HepG2 (cell line): Measurements from ENCODE around the gene SLC4A5. TPM values are rescaled to one million over a fixed set of nuclear protein-coding genes. Genes with fewer than 3 reads are reported as not detected.

Experiments used
- BCL6 ChIP-seq: IDR thresholded peaks from 2 replicates; pipeline ENCODE4 v1.6.1; 2016; ENCODE audit warnings: missing genetic modification reagents, missing compliant biosample characterization
- BORCS8-MEF2B ChIP-seq: sonication (generic); formaldehyde crosslinking; IDR thresholded peaks from 2 replicates; pipeline ENCODE4 v1.8.0; 2022; ENCODE audit warnings: mild to moderate bottlenecking, missing genetic modification reagents
- ELF3 ChIP-seq: IDR thresholded peaks from 2 replicates; pipeline ENCODE4 v1.6.1; 2016; ENCODE audit warnings: missing genetic modification reagents, missing compliant biosample characterization
- EP300 ChIP-seq, 3 experiments: sonication (generic) in 1 of 3; formaldehyde crosslinking in 1 of 3; IDR thresholded peaks; 2 replicates each; pipeline versions ENCODE4 v1.5.1 to v1.6.1; 2011 to 2020; ENCODE audit warnings: low read depth in 2 of 3, low read length in 2 of 3, borderline replicate concordance in 1 of 3, improper control_type of control experiment in 1 of 3, mild to moderate bottlenecking in 1 of 3, missing genetic modification reagents in 1 of 3, moderate library complexity in 1 of 3
- FOSL1 ChIP-seq: sonication (generic); formaldehyde crosslinking; IDR thresholded peaks from 2 replicates; pipeline ENCODE4 v1.9.0; 2021; ENCODE audit warnings: missing genetic modification reagents, borderline replicate concordance
- FOXA1 ChIP-seq, 2 experiments: fragments of 450-650 bp in 1 of 2; sonication (generic) in 1 of 2; formaldehyde crosslinking in 1 of 2; IDR thresholded peaks; 2 replicates each; pipeline versions ENCODE4 v1.4.0 to v1.6.1; 2016 to 2020; ENCODE audit warnings: missing genetic modification reagents in 1 of 2
- HMG20A ChIP-seq: IDR thresholded peaks from 2 replicates; pipeline ENCODE4 v1.6.1; 2016; ENCODE audit warnings: borderline replicate concordance
- HMG20B ChIP-seq: conservative IDR thresholded peaks from 2 replicates; pipeline ENCODE4 v1.6.1; 2016; ENCODE audit warnings: missing genetic modification reagents, missing compliant biosample characterization
- HNF4A ChIP-seq: sonication (generic); formaldehyde crosslinking; IDR thresholded peaks from 2 replicates; pipeline ENCODE4 v1.4.0; 2020; ENCODE audit warnings: missing genetic modification reagents
- JUND ChIP-seq: sonication (generic); formaldehyde crosslinking; IDR thresholded peaks from 2 replicates; pipeline ENCODE4 v1.8.0; 2022; ENCODE audit warnings: mild to moderate bottlenecking, missing genetic modification reagents
- KDM4B ChIP-seq: sonication (generic); formaldehyde crosslinking; IDR thresholded peaks from 2 replicates; pipeline ENCODE4 v1.4.0; 2020; ENCODE audit warnings: missing genetic modification reagents
- LCORL ChIP-seq, 2 experiments: fragments of 450-650 bp in 1 of 2; sonication (generic) in 1 of 2; formaldehyde crosslinking in 1 of 2; IDR thresholded peaks; 2 replicates each; pipeline versions ENCODE4 v1.5.0 to v1.6.1; 2017 to 2020; ENCODE audit warnings: antibody characterized with exemption in 1 of 2, missing genetic modification reagents in 1 of 2
- NR2F2 ChIP-seq: IDR thresholded peaks from 2 replicates; pipeline ENCODE4 v1.6.1; 2012; ENCODE audit warnings: low read depth, inconsistent platforms, borderline replicate concordance
- POGZ ChIP-seq: sonication (generic); formaldehyde crosslinking; IDR thresholded peaks from 2 replicates; pipeline ENCODE4 v1.4.0; 2020; ENCODE audit warnings: mild to moderate bottlenecking, missing genetic modification reagents
- RXRA ChIP-seq: sonication (generic); formaldehyde crosslinking; IDR thresholded peaks from 2 replicates; pipeline ENCODE4 v1.5.1; 2020; ENCODE audit warnings: missing genetic modification reagents
- SALL1 ChIP-seq: sonication (generic); formaldehyde crosslinking; IDR thresholded peaks from 2 replicates; pipeline ENCODE4 v1.8.0; 2022; ENCODE audit warnings: mild to moderate bottlenecking, missing genetic modification reagents
- SOX13 ChIP-seq, 3 experiments: fragments of 450-650 bp in 1 of 3; sonication (generic) in 1 of 3; formaldehyde crosslinking in 1 of 3; IDR thresholded peaks in 2 of 3; conservative IDR thresholded peaks in 1 of 3; 2 replicates each; pipeline versions ENCODE4 v1.5.0 to v1.6.1; 2016 to 2020; ENCODE audit warnings: antibody characterized with exemption in 1 of 3, mild to moderate bottlenecking in 1 of 3, missing compliant biosample characterization in 1 of 3, missing genetic modification reagents in 1 of 3, moderate library complexity in 1 of 3
- SOX5 ChIP-seq: IDR thresholded peaks from 2 replicates; pipeline ENCODE4 v1.6.1; 2016; ENCODE audit warnings: borderline replicate concordance
- TEAD3 ChIP-seq: optimal IDR thresholded peaks from 2 replicates; pipeline ENCODE3; 2016; ENCODE audit warnings: borderline replicate concordance
- ZNF292 ChIP-seq: sonication (generic); formaldehyde crosslinking; IDR thresholded peaks from 2 replicates; pipeline ENCODE4 v1.8.1; 2022; ENCODE audit warnings: mild to moderate bottlenecking, low read depth, missing genetic modification reagents, borderline replicate concordance
- ZNF644 ChIP-seq: IDR thresholded peaks from 2 replicates; pipeline ENCODE4 v1.6.1; 2016; ENCODE audit warnings: low read depth
- ZNF775 ChIP-seq: sonication (generic); formaldehyde crosslinking; IDR thresholded peaks from 2 replicates; pipeline ENCODE4 v1.4.0; 2020; ENCODE audit warnings: missing genetic modification reagents, mild to moderate bottlenecking, moderate library complexity, borderline replicate concordance
- ZNF780A ChIP-seq: sonication (generic); formaldehyde crosslinking; IDR thresholded peaks from 2 replicates; pipeline ENCODE4 v1.8.0; 2022; ENCODE audit warnings: mild to moderate bottlenecking, missing genetic modification reagents, moderate library complexity
- polyA plus RNA-seq, 8 experiments: library from polyadenylated mRNA; depleted of rRNA in 3 of 8; stranded (reverse) in 7 of 8; unstranded in 1 of 8; fragments of >200 nt; fragmentation: Illumina TruSeq in 4 of 8; extraction: Trizol in 4 of 8; gene quantifications; 2 replicates each; pipeline versions ENCODE4 v1.2.1 to v1.2.3, GENCODE V29; 2011 to 2016; ENCODE audit warnings: low read depth in 4 of 8, missing spikeins in 1 of 8, mixed read lengths in 1 of 8; ENCODE audit not compliant: insufficient read depth in 1 of 8
- total RNA-seq, 5 experiments: library from RNA; depleted of rRNA; stranded (reverse); fragments of >200 nt; fragmentation: Illumina TruSeq; extraction: Trizol; gene quantifications; 2 replicates each; pipeline ENCODE4 v1.2.3, GENCODE V29; 2016; ENCODE audit warnings: low read depth in 1 of 5
- TF ChIP-seq, protein P1 (sequence below): sonication (generic); IDR thresholded peaks from 2 replicates; pipeline ENCODE4 v1.6.1; 2016; ENCODE audit warnings: low read depth, borderline replicate concordance
- TF ChIP-seq, protein P2 (sequence below): IDR thresholded peaks from 2 replicates; pipeline ENCODE4 v1.6.1; 2012; ENCODE audit warnings: low read depth, low read length, improper control_type of control experiment
- TF ChIP-seq, protein P3 (sequence below): sonication (generic); formaldehyde crosslinking; IDR thresholded peaks from 2 replicates; pipeline ENCODE4 v1.5.1; 2020; ENCODE audit warnings: missing genetic modification reagents, mild to moderate bottlenecking, borderline replicate concordance

The SLC4A5 gene
- total and polyA plus RNA-seq, 2 of the 13 experiments (the other 11 are each of a cell fraction or from before 2014, with no cell fraction given), result 0.50 TPM; not detected in 1

- no peak for TF ChIP-seq ZNF775
- 0 out of 2 replicates have a peak, but pooled peaks have one; percentile 20 for TF ChIP-seq BORCS8-MEF2B
- TF ChIP-seq, protein P1, sequence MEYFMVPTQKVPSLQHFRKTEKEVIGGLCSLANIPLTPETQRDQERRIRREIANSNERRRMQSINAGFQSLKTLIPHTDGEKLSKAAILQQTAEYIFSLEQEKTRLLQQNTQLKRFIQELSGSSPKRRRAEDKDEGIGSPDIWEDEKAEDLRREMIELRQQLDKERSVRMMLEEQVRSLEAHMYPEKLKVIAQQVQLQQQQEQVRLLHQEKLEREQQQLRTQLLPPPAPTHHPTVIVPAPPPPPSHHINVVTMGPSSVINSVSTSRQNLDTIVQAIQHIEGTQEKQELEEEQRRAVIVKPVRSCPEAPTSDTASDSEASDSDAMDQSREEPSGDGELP, result peak; percentile 9; the same call in 1 of the 2 replicates
- TF ChIP-seq, protein P2, sequence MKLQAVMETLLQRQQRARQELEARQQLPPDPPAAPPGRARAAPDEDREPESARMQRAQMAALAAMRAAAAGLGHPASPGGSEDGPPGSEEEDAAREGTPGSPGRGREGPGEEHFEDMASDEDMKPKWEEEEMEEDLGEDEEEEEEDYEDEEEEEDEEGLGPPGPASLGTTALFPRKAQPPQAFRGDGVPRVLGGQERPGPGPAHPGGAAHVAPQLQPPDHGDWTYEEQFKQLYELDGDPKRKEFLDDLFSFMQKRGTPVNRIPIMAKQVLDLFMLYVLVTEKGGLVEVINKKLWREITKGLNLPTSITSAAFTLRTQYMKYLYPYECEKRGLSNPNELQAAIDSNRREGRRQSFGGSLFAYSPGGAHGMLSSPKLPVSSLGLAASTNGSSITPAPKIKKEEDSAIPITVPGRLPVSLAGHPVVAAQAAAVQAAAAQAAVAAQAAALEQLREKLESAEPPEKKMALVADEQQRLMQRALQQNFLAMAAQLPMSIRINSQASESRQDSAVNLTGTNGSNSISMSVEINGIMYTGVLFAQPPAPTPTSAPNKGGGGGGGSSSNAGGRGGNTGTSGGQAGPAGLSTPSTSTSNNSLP, result 0 out of 2 replicates have a peak, but pooled peaks have one; percentile 37
- peak; percentile 65; the same call in 1 of the 2 replicates for TF ChIP-seq HMG20A (CRISPR knock-in tag)
- TF ChIP-seq KDM4B (CRISPR knock-in tag), result no peak
- peak; percentile 68; the same call in 1 of the 2 replicates for TF ChIP-seq RXRA
- no peak for TF ChIP-seq LCORL (IDR thresholded peaks at IDR 0.05)
- peak; percentile 51; the same call in 1 of the 2 replicates for TF ChIP-seq LCORL (CRISPR knock-in tag; IDR thresholded peaks at IDR 0.05)
- TF ChIP-seq SALL1 (CRISPR knock-in tag), result peak; percentile 61
- TF ChIP-seq SOX13 (IDR thresholded peaks at IDR 0.05), result no peak
- TF ChIP-seq SOX13 (CRISPR knock-in tag; conservative IDR thresholded peaks at IDR 0.05 in 1 of 2, IDR thresholded peaks at IDR 0.05 in 1 of 2), result 0 out of 4 replicates have a peak, but pooled peaks of 1 of the 2 experiments have one; percentile 29
- TF ChIP-seq, protein P3, sequence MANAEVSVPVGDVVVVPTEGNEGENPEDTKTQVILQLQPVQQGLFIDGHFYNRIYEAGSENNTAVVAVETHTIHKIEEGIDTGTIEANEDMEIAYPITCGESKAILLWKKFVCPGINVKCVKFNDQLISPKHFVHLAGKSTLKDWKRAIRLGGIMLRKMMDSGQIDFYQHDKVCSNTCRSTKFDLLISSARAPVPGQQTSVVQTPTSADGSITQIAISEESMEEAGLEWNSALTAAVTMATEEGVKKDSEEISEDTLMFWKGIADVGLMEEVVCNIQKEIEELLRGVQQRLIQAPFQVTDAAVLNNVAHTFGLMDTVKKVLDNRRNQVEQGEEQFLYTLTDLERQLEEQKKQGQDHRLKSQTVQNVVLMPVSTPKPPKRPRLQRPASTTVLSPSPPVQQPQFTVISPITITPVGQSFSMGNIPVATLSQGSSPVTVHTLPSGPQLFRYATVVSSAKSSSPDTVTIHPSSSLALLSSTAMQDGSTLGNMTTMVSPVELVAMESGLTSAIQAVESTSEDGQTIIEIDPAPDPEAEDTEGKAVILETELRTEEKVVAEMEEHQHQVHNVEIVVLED (CRISPR knock-in tag), result 0 out of 2 replicates have a peak, but pooled peaks have one; percentile 39
- 0 out of 2 replicates have a peak, but pooled peaks have one; percentile 32 for TF ChIP-seq SOX5 (CRISPR knock-in tag)
- TF ChIP-seq EP300 (IDR thresholded peaks at IDR 0.05; ENCODE audit: low read depth in 2 of 2, low read length in 2 of 2), result 0 out of 4 replicates have a peak, but pooled peaks of 1 of the 2 experiments have one; percentile 33
- no peak for TF ChIP-seq EP300 (CRISPR knock-in tag; IDR thresholded peaks at IDR 0.05; ENCODE audit: borderline replicate concordance)
- TF ChIP-seq ELF3 (CRISPR knock-in tag), result peak; percentile 76
- 0 out of 2 replicates have a peak, but pooled peaks have one; percentile 19 for TF ChIP-seq FOSL1 (CRISPR knock-in tag)
- 0 out of 2 replicates have a peak, but pooled peaks have one; percentile 30 for TF ChIP-seq POGZ (CRISPR knock-in tag)
- peak; percentile 35 for TF ChIP-seq HNF4A (CRISPR knock-in tag)
- TF ChIP-seq TEAD3 (CRISPR knock-in tag), result peak; percentile 99
- peak; percentile 29; the same call in 1 of the 2 replicates for TF ChIP-seq BCL6 (CRISPR knock-in tag)
- TF ChIP-seq JUND (CRISPR knock-in tag), result 0 out of 2 replicates have a peak, but pooled peaks have one; percentile 47
- TF ChIP-seq ZNF292, result peak; percentile 69; the same call in 1 of the 2 replicates
- no peak for TF ChIP-seq ZNF780A (CRISPR knock-in tag)
- TF ChIP-seq HMG20B (CRISPR knock-in tag), result 0 out of 2 replicates have a peak, but pooled peaks have one; percentile 32
- peak; percentile 83 for TF ChIP-seq NR2F2
- TF ChIP-seq FOXA1 (IDR thresholded peaks at IDR 0.05), result 0 out of 2 replicates have a peak, but pooled peaks have one; percentile 47
- TF ChIP-seq FOXA1 (CRISPR knock-in tag; IDR thresholded peaks at IDR 0.05), result peak; percentile 95
- peak; percentile 62; the same call in 1 of the 2 replicates for TF ChIP-seq ZNF644
Measured at GRCh38 chr2:74292751-74293150, 50.5 kb downstream of the SLC4A5 start (continued).
